MV-4-11 (cell line): ENCODE measurements around the gene GPR63.

Experiments
- DNase-seq: peaks from one replicate; lab custom pipeline; 2025; lab: John Stamatoyannopoulos, UW

GPR63 gene

GRCh38 chr6:96755096-96755495 lies 82.2 kb downstream of the GPR63 start:
- no peak for DNase-seq

GRCh38 chr6:96749891-96750290 lies 87.4 kb downstream of the GPR63 start:
- DNase-seq, result no peak
